Ureter (tissue), 1 donor: ENCODE results near the gene PRMT5. TPM values are rescaled to one million over a fixed set of nuclear protein-coding genes. Genes with fewer than 3 reads are reported as not detected.
A peak's percentile ranks its signal among the peaks of the same experiment; 100 is the strongest.

Source experiments
- DNase-seq: peaks from one replicate; pipeline ENCODE4 v3.0.0-alpha.2; 2020; ENCODE audit warnings: low spot score
- total RNA-seq: library from RNA; stranded (reverse); gene quantifications from one replicate; pipeline ENCODE4 v1.2.4, GENCODE V29; 2023
- donor health status: DM: yes; HTN: yes; CAD: no.

PRMT5 gene
- total RNA-seq, 1 donor from 2014 or later = 80.9 TPM

DNA sequence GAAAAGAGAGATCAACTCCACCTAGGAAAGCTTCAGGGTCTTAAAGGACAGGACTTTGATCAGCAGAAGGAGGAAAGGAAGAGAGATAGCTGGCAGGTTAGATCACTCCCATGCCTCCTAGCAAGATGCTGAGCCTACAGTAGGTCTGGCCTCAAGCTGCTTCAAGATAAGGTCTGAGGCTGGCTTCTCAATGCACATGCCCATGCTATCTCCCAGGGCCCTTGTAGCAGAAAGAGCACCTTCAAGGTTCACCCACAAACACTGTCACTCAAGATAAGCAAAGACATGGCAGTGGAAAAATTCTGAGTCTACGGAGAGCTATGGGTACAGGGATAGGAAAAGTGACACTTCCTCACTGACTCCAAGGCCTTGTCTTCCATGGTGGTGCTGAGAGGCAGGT, 31.8 kb downstream of the PRMT5 start:
- no peak for DNase-seq

DNA sequence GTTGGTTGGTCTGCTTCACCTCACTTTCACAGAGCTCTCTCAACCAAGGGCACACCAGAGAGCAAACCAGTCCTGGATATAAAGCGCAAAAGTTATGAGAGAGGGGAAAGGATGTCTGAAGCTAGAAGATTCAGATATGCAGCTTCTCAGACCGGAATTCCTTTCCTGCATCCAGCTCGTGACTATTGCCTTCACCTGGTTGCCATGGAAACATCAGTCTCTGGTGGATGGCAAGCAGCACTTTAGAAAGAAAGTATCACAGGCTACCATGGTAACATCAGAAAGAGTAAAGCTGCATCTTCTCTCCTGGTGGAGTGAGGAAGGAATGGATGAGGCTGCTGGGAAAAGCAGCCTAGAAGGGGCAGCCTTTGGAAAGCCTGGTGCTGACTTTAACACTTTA, 32.4 kb downstream of the PRMT5 start:
- DNase-seq = no peak

DNA sequence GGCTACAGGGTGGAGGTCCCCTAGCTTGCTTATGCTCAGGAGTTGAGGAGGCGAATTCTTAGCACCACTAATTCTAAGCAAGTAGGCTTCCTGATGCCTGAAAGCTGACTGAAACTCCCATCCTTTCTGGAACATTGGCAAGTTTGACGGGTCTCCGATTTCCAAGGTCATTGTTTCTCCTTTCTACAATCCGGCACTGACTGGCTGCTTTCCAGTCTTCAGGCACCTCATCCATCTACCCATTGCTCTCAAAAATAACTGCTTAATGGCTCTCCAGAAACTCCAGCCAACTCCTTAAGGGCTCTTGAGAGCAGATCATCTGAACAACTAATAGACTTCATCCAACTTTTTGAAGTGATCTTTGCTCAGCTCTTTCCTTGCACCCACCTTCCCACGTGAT, 32.8 kb downstream of the PRMT5 start:
- DNase-seq = no peak

DNA sequence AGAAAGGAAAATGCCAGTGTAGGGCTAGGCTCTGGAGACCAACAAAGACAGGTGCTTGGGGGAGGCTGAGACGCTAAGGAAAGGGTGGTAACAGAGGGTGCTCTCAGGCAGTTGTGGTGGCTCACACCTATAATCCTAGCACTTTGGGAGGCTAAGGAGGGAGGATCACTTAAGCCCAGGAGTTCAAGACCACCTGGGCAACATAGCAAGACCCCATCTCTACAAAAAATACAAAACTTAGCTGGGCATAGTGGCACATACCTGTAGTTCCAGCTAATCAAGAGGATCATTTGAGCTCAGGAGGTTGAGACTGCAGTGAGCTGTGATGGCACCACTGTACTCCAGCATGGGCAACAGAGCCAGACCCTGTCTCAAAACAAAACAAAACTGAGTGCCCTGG, 33.8 kb downstream of the PRMT5 start:
- no peak for DNase-seq

DNA sequence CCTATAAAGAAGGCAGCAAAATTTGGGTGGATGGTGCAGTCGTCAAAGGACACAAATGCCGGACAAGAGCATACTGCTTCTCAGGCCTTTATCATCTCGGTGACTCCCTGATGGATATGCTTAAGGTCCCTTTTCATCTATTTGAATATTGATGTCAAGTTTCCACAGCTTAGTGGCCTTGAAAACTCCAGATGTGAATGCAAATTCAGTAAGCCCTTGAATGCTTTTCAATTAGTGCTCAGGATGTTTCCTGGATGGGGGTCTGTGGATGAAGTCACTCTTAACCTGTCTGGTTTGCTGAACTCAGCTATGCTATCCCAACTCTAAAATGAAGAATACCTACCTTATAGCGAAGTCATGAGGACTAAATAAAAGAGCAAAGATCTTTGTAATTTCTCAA, 35.5 kb downstream of the PRMT5 start:
- DNase-seq = no peak

DNA sequence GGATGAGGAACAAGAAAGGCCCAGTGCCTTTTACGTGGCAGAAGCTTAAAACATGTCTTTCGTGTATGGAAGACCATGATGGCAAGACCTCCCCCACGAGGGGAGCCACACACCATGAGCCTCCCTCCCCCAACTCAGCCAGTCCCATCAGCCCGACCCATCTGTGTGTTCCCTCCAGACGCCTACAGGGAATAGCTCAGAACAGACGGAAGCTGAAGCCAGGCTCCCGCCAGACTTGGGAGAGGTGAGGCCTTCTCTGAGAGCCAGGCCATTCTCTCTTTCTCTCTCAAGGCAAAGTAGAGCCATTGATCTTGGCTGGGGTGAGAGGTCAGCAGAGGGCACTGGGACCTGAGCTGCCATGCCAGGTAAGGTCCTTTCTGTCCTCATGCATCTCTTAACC, 36.7 kb downstream of the PRMT5 start:
- no peak for DNase-seq

DNA sequence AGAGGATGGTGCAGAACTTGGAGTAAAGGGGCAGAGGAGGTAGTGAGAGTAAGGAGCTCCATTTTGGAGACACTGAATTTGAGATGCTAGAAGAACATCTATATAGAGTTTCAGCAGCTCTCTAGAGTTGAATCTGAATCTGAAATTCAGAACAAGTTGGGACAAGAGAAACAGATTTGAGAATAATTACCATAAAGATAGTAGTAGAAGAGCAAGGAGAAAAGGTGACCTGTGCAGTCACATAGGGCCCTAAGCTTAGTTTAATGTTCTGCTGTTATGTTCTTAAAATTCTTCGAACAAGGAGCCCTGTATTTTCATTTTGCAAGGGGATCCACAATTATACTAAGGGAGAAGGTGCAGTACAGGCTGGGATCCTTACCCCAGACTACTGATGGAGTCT, 38.8 kb downstream of the PRMT5 start:
- no peak for DNase-seq

DNA sequence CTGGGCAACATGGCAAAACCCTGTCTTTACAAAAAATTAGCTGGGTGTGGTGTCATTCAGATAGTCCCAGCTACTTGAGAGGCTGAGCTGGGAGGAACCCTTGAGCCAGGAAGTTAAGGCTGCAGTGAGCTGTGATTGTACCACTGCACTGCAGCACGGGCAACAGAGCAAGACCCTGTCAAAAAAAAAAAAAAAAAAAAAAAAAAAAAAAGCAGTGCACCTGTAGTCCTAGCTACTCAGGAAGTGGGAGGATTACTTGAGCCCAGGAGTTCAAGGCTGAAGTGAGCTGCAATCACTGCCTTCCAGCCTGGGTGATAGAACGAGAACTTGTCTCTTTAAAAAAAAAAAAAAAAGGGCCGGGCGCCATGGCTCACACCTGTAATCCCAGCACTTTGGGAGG, 40.5 kb downstream of the PRMT5 start:
- no peak for DNase-seq

DNA sequence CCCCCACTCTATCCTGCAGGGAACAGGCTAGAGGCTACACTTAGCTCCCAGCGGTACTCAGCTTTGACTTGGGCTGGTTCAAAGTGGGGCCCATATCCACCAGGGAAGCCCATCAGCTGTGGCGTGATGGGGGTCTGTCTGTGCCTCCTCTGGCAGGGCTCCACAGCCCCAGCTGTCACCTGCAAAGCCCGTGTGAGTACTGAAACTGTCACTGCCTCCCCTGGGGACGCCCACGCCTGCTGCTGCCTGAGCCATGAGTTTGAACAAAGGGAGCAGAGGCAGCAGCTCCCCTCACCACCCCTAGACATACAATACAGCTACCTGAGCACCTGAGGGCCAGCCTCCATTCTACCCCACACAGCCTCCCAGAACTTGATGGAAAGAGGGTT, 41.2 kb downstream of the PRMT5 start:
- DNase-seq = no peak

DNA sequence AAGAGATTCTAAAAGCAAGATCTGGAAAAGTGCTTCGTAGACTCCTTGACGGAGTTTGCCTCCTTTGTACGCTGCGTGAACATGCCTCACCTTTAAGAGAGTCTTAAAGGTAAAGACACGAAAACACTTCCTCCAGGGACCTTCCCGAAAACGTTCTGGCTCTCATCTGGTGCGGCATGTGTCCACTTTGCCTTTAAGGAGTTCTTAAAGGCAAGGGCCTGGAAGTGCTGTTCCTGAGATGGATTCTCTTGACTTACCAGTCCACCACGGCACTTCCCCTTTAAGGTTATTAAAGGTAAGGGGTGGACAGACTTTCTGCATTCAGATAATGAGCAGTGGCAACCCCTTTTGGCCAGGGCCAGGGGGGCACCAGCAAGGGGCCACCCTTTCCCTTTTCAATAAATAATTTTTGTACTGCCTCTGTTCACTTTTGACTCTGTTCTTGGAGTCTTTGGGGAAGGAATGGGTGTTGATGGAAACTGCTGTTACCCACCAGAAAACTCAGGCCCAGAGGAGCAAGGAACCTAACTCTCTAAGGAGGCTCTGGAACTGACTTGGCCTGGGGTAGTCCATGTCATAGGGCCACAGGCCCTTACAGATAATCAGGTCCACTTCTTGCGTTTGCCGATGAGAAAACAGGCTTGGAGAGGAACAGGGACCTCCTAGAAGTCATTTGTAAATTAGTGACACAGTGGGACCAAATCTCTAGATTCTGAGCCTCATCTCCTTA, 41.8 kb downstream of the PRMT5 start:
- peak; percentile 81 for DNase-seq

DNA sequence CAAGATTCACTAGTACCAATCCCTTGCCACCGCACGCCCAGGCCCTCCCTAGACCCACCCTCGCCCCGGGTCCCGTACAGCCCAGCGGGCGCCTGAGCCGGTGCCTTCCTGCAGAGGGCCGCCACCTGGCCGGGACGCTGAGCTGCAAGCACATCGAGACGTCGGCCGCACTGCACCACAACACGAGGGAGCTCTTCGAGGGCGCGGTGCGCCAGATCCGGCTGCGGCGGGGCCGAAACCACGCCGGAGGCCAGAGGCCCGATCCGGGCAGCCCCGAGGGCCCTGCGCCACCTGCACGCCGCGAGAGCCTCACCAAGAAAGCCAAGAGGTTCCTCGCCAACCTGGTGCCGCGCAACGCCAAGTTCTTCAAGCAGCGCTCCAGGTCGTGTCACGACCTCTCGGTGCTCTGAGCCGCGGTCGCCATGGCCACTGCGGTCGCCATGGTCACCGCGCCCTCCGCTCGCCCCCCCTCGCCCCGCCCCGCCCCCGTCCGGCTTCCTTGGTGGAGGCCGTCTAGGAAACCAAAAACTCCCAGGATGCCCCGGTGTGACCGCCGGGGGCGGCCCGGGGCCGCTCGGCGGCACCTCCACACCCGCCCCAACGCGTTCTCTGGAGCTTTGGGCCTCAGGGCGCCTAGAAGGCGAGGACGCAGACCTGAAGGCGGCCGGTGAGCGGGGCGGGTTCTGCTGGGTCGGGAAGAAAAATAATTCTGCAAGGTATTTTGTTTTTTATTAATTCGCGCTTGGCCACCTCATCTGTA, 42.5 kb downstream of the PRMT5 start:
- DNase-seq = peak; percentile 81

DNA sequence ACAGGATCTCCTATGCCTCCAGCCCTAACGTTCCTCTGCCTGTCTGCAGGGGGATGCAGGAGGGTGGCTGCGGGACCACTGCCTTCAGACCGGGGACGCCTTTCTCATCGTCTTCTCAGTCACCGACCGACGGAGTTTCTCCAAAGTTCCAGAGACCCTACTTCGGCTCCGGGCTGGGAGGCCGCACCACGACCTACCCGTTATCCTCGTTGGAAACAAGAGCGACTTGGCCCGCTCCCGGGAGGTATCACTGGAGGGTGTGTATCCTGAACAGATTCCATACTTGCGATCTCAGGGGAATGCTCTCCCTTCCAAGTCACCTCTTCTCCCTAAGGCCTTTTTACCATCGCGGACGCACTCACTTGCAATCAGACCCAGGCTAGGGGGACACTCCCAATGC, 43.2 kb downstream of the PRMT5 start:
- DNase-seq = no peak

DNA sequence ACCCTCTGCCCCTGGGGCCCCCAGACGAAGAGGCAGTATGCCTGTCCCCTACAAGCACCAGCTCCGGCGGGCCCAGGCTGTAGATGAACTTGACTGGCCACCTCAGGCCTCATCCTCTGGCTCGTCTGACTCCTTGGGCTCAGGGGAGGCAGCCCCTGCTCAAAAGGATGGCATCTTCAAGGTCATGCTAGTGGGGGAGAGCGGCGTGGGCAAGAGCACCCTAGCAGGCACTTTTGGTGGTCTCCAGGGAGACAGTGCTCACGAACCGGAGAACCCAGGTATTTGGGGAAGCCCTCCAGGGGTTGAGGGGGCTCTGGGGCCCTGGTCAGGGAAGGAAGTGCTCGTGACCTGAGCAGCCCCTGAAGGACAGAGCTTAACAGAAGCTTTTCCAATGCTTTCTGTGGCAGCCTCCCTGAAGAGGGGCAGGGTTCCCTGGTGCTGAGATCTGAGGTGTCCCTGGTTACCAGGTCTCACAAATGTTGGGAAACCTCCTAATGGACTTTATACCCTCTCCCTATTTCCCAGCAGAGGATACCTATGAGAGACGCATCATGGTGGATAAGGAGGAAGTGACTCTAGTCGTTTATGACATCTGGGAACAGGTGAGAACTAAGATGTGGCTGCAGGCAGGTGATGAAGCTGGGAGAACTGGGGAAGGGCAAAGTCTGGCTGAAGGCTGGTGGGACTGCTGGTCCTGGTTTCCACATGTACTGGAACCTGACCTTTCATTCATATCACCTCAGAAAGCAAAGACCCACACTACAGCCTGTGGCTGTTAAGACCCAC, 44.2 kb downstream of the PRMT5 start:
- no peak for DNase-seq

DNA sequence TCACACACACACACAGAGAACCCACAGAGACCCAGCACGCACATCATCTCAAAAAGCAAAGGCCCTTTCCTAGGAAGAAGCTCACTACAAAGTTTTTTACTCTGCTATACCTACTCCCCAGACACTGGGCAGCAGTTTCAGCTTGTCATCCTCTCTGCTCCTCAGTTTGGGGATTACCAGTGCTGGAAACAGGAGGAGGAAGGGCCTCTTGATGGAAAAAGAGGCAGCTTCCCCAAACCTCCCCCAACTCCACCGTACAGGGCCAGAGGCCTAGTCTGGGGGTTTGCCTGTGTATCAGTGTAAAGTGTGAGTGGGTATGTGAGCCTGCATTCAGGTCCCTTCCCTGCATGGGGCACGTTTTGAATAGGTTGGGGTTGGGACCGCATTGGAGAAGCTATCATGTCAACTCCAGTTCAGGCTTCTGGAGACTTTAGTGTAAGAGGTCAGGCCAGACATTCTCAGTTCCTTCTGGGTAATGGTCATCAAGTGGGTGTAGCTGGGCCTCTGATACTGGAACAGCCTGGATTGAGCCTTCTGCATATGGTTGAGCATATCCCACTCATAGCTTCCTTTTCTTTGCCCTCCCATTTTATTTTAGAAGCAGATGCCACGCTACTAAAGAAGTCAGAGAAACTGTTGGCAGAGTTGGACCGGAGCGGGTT, 45.0 kb downstream of the PRMT5 start:
- DNase-seq = no peak

DNA sequence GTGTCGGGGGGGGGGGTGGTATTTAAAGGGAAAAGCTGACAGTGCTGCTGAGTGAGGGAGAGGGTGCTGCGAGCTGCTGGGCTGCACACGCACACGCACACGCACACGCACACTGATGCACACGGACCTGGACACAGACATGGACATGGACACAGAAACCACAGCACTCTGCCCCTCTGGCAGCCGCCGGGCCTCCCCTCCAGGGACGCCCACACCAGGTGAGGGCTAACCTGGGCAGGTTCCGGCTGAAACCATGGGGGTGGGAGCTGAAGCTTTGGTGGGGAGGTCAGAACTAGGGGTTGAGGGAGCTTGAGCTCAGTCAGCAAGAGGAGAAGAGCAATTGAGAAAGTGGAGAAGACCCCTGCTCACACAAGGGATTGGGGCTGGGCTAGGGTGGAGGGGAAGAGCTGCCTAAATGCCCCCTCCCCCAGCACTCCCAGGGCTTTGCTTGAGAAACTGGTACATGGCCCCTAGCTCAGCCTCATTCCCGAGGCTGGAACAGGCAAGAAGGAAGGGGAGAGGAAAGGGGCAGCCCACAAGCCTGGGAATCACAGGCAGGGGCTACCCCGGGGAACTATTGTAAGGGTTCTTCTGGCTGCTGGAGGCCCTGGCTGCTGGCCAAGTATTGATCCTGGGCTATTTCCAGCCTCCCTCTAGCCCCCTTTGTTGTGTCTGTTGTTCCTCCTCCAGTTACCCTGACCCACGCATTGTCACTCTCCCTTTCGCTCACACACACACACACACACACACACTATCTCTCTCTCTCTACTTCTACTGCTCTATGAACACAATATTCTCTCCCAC, 45.8 kb downstream of the PRMT5 start, which contains the start of gene REM2:
Gene REM2, plus strand, starts transcription at position 50 of the 804 bp plus-strand sequence. Its CDS starts 66 bp downstream, at position 116.
- no peak for DNase-seq

DNA sequence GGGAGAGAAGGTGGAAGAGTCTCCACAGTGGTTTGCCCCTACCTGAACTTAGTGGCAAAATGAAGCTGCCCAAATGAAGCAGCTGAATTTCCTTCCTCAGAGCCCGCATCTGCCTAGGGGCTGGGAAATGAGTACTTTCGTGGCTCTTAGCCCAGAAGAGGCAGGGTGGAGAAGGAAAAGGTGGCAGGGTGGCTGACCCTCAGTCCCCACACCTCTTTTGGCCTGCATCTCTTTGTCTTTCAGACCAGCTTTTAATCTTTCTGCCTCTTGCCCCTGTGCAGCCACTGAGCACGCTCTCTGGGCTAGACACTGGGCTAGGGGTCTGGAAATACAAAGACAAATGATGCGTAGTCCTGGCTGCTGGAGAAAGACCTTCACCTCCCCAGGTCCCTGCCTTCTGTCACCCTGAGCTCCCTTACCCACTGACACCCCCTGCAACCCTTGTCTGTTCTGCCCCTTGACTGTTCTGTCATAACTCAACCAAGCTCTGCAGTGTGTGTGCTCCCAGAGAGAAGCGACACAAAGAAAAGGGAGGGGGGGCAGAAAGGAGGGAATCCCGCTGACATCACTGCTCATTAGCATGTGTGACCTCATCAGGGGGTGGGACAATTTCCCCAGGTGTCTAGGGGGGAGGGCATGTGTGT, 46.5 kb downstream of the PRMT5 start:
- DNase-seq = no peak

DNA sequence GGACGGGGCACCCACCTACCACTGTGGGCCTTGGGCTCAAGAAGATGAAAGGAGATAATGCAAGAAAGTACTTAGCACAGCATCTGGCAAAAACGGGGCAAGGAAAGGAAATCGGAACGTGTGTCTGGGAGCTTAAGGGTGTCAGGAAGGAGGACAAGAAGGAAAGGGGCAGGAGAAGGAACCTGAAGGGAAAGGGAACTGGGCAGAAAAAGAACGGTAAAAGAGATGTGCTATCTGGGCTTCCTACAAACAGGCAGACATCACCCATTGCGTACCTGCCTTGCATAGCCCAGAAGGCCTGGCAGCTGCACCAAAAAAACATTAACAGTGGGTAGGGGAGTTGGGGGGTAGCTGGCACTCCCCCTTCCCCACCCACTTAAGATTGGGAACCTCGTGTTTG, 47.1 kb downstream of the PRMT5 start:
- DNase-seq = no peak

DNA sequence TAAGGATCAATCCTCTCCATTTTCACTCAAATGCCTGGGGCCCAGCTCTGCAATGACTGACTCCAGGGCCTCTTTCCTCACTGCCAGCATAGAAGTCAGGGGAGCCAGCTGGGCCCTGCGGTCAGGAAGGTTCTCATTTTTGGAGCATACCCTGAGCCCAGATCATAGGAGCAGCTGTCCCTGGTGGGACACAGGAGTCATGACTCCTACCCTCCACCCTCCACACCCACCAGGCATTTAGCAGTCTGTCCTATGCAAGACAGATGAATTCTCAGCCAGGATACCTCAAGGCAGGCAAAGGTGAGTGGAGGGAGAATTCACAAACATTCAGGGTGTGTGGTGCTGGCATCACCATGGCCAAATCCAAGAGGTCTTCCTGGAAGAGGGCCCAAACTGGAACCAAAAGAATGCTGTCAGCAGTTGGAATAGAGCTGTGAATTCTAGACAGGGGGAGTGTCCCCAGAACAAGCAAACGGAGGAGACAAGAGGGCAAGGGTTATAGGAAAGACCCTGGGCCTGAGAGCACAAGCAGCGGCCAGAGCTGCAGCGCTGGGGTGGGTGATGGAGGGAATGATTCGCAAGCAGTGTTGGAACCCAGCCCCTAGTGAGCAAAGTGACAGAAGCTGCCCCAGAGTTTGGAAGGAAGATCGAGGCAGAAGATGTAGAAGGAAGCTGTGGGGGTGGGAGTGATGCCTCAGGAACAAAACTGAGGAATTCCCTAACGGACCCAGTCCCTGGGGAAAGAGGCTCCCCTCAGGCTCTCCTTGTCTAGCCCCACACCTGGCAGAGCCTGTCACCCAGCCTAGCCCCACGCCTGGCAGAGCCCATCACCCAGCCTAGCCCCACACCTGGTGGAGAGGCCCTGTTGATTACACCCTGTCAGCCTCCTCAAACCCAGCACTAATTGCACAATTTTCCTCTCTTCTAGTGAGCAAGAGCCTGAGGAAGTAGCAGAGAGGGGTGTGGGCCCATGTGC, 50.6 kb downstream of the PRMT5 start:
- no peak for DNase-seq

DNA sequence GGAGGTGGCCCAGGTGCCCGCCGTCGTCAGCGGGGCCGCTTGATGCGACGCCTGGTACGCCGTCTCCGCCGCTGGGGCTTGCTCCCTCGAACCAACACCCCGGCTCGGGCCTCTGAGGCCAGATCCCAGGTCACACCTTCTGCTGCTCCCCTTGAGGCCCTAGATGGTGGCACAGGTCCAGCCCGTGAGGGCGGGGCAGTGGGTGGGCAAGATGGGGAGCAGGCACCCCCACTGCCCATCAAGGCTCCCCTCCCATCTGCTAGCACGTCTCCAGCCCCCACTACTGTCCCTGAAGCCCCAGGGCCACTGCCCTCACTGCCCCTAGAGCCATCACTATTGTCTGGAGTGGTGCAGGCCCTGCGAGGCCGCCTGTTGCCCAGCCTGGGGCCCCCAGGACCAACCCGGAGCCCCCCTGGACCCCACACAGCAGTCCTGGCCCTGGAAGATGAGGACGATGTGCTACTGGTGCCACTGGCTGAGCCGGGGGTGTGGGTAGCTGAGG, 52.1 kb downstream of the PRMT5 start:
- no peak for DNase-seq
